Suprapubic skin (tissue), 4 donors: ENCODE measurements around the gene C1orf21. TPM values are rescaled to one million over a fixed set of nuclear protein-coding genes. Genes with fewer than 3 reads are reported as not detected.

Source experiments
- DNase-seq, 2 donors: peaks; one replicate each; pipeline ENCODE4 v3.0.0-alpha.2; 2019; ENCODE audit warnings: low spot score in 2 of 2
- H3K27ac ChIP-seq: fragments of 200-600 bp; sonication (generic); one replicate; pipeline ENCODE4 v1.5.1; 2019
- H3K27me3 ChIP-seq: fragments of 200-600 bp; sonication (generic); one replicate; pipeline ENCODE4 v1.5.1; 2019
- H3K36me3 ChIP-seq: fragments of 200-600 bp; sonication (generic); one replicate; pipeline ENCODE4 v1.5.1; 2019
- H3K4me1 ChIP-seq: fragments of 200-600 bp; sonication (generic); one replicate; pipeline ENCODE4 v1.5.1; 2019
- H3K4me3 ChIP-seq: fragments of 200-600 bp; sonication (generic); one replicate; pipeline ENCODE4 v1.5.1; 2019; ENCODE audit warnings: mild to moderate bottlenecking
- H3K9me3 ChIP-seq: fragments of 200-600 bp; sonication (generic); one replicate; pipeline ENCODE4 v1.5.1; 2019
- CTCF ChIP-seq, 2 donors: fragments of 200-600 bp in 1 of 2; fragments of 450-650 bp in 1 of 2; sonication (generic) in 1 of 2; IDR thresholded peaks; one replicate each; pipeline ENCODE4 v1.5.1; 2016 to 2019; ENCODE audit warnings: antibody characterized with exemption in 2 of 2, mild to moderate bottlenecking in 1 of 2, moderate library complexity in 1 of 2
- EP300 ChIP-seq: sonication (generic); formaldehyde crosslinking; IDR thresholded peaks from one replicate; pipeline ENCODE4 v1.6.1; 2017; ENCODE audit warnings: antibody characterized with exemption
- POLR2A ChIP-seq, 2 donors: fragments of 450-650 bp; IDR thresholded peaks; one replicate each; pipeline ENCODE4 v1.6.1; 2017; ENCODE audit warnings: antibody characterized with exemption in 2 of 2, mild to moderate bottlenecking in 2 of 2, moderate library complexity in 2 of 2
- POLR2AphosphoS5 ChIP-seq, 3 donors: sonication (generic); formaldehyde crosslinking; IDR thresholded peaks; one replicate each; pipeline ENCODE4 v1.6.1; 2017; ENCODE audit warnings: antibody characterized with exemption in 3 of 3
- WGBS: methylation state at CpG from one replicate; pipeline ENCODE4 v1.1.5; 2018; 5-methylcytosine and 5-hydroxymethylcytosine counted together
- total RNA-seq, 4 donors: library from RNA; depleted of rRNA; stranded (reverse); fragments of >200 nt; gene quantifications; one replicate each; pipeline ENCODE4 v1.1.0, GENCODE V29; 2016

Gene C1orf21
- total RNA-seq, 4 donors from 2014 or later, result 73.0 to 95.7 (median 79.2) TPM

GRCh38 chr1:184404727-184405027, 17.8 kb downstream of the C1orf21 start:
- TF ChIP-seq POLR2A (IDR thresholded peaks at IDR 0.05) (no peak), POLR2AphosphoS5 (IDR thresholded peaks at IDR 0.05) (no peak), CTCF (IDR thresholded peaks at IDR 0.05) (no peak)
- WGBS, result 79% methylated on average over 2 of the region's 2 CpGs
- DNase-seq, result no peak
- no peak overlapping the region for H3K27ac ChIP-seq
- H3K4me1 ChIP-seq, result peaks cover 44% of the 10 kb centered on the region
- no peaks in the 10 kb centered on the region for H3K9me3 ChIP-seq
- H3K4me3 ChIP-seq, result no peak overlapping the region
- H3K36me3 ChIP-seq, result no peaks in the 10 kb centered on the region
- H3K27me3 ChIP-seq, result no peaks in the 10 kb centered on the region

GRCh38 chr1:184405094-184405800, 18.4 kb downstream of the C1orf21 start:
- no peak for TF ChIP-seq POLR2A (IDR thresholded peaks at IDR 0.05)
- TF ChIP-seq EP300, result no peak
- TF ChIP-seq CTCF (IDR thresholded peaks at IDR 0.05), result no peak

GRCh38 chr1:184405801-184406142, 18.9 kb downstream of the C1orf21 start:
- Histone ChIP-seq H3K4me3 (no peak overlapping the region), H3K27ac (no peak overlapping the region), H3K9me3 (no peaks in the 10 kb centered on the region), H3K27me3 (no peaks in the 10 kb centered on the region), H3K4me1 (peaks cover 46% of the 10 kb centered on the region), H3K36me3 (no peaks in the 10 kb centered on the region)
- 53% methylated on average over 1 of the region's 1 CpG for WGBS
- DNase-seq, result no peak
- TF ChIP-seq CTCF (IDR thresholded peaks at IDR 0.05) (no peak), POLR2AphosphoS5 (IDR thresholded peaks at IDR 0.05) (no peak), EP300 (no peak), POLR2A (IDR thresholded peaks at IDR 0.05) (no peak)

More at GRCh38 chr1:184405094-184405800, 18.4 kb downstream of the C1orf21 start:
- H3K27me3 ChIP-seq, result no peaks in the 10 kb centered on the region
- no peak for DNase-seq
- no peak overlapping the region for H3K27ac ChIP-seq
- 78% methylated on average over 4 of the region's 4 CpGs for WGBS
- no peaks in the 10 kb centered on the region for H3K36me3 ChIP-seq
- peaks cover 46% of the 10 kb centered on the region for H3K4me1 ChIP-seq
- no peaks in the 10 kb centered on the region for H3K9me3 ChIP-seq
- no peak overlapping the region for H3K4me3 ChIP-seq

- no peak overlapping the region for H3K27ac ChIP-seq
- peaks cover 43% of the 10 kb centered on the region for H3K4me1 ChIP-seq
- H3K27me3 ChIP-seq, result no peaks in the 10 kb centered on the region
- no peaks in the 10 kb centered on the region for H3K36me3 ChIP-seq
- no peak for DNase-seq
- no peak overlapping the region for H3K4me3 ChIP-seq
- TF ChIP-seq POLR2AphosphoS5 (IDR thresholded peaks at IDR 0.05) (no peak), CTCF (IDR thresholded peaks at IDR 0.05) (no peak), EP300 (no peak), POLR2A (IDR thresholded peaks at IDR 0.05) (no peak)
- H3K9me3 ChIP-seq, result no peaks in the 10 kb centered on the region
Observed at GRCh38 chr1:184406479-184406878, 19.6 kb downstream of the C1orf21 start.

GRCh38 chr1:184407816-184408510, 21.1 kb downstream of the C1orf21 start:
- H3K27me3 ChIP-seq, result no peaks in the 10 kb centered on the region
- no peak for DNase-seq
- TF ChIP-seq EP300 (no peak), CTCF (IDR thresholded peaks at IDR 0.05) (no peak)
- no peak overlapping the region for H3K4me3 ChIP-seq
- H3K4me1 ChIP-seq, result peaks cover 37% of the 10 kb centered on the region
- no peak overlapping the region for H3K27ac ChIP-seq
- H3K36me3 ChIP-seq, result no peaks in the 10 kb centered on the region
- no peaks in the 10 kb centered on the region for H3K9me3 ChIP-seq
- 72% methylated on average over 5 of the region's 5 CpGs for WGBS
